SW480 (cell line): ENCODE results near the gene AARS1.
"Not testable (repeated sequence)": the region's sequence is repeated elsewhere in the genome, so short reads cannot be mapped to it uniquely, and the experiment has no call there.

Source experiments
- DNase-seq: peaks from one replicate; pipeline ENCODE4 v3.0.0-alpha.2; 2016; ENCODE audit warnings: low spot score

The AARS1 gene

GRCh38 chr16:70224645-70225044 lies 64.7 kb downstream of the AARS1 start:
- DNase-seq = not testable (repeated sequence)

- not testable (repeated sequence) for DNase-seq
These were observed 65.3 kb downstream of the AARS1 start for GRCh38 chr16:70223971-70224513.

- DNase-seq = not testable (repeated sequence)
These were observed 66.1 kb downstream of the AARS1 start for GRCh38 chr16:70223216-70223615.

GRCh38 chr16:70222574-70222973 lies 66.7 kb downstream of the AARS1 start:
- DNase-seq = not testable (repeated sequence)

- not testable (repeated sequence) for DNase-seq
These were observed 70.7 kb downstream of the AARS1 start for GRCh38 chr16:70218586-70218985.

- not testable (repeated sequence) for DNase-seq
These were observed 82.9 kb downstream of the AARS1 start for GRCh38 chr16:70206382-70206781.

- DNase-seq = not testable (repeated sequence)
These were observed 84.5 kb downstream of the AARS1 start for GRCh38 chr16:70204668-70205405.

GRCh38 chr16:70204010-70204409 lies 85.3 kb downstream of the AARS1 start:
- DNase-seq = not testable (repeated sequence)

GRCh38 chr16:70203508-70203907 lies 85.8 kb downstream of the AARS1 start:
- DNase-seq = not testable (repeated sequence)
